Measurements from ENCODE around the gene EPHB6.

The EPHB6 gene

DNA sequence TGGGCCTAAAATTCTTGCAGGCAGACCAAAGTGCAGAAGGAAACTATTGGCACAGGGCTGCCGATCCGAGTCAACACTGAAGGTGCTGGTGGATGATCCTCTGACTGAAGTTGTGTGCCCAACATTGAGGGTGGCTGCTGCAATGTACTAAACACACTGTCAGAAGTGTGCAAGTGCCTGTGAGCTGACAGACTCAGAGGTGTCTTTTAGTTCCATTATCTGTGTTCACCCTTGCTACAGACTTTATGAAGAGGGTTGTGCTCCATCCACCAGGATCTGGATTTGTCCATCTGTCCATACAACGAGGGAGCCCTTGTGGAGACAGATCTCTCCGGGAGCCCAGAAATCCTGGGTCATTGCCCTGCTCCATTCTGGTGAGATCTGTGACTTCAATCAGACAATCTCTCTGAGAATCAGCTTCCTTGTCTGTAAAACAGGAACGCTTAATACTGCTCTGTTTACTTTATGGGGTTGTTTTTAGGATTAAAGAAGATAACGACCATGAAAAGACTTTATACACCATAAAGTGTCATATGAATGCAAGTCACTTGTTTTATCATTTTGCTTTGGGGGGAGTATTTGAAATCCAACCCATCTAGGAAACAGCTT lies 40.2 kb downstream of the EPHB6 start:
- no peaks in the 10 kb centered on the region for H3K9me3 ChIP-seq (ENCODE audit: control insufficient read depth, low read depth, low read length)
- no peaks in the 10 kb centered on the region for H3K36me3 ChIP-seq (ENCODE audit: control insufficient read depth, low read depth, low read length)
- no peak overlapping the region for H3K27ac ChIP-seq (ENCODE audit: low read length)
- no peak overlapping the region for H3K4me3 ChIP-seq (ENCODE audit: low read length)
- H3K4me1 ChIP-seq (ENCODE audit: control insufficient read depth, low read depth, low read length) = peaks cover 3% of the 10 kb centered on the region
- H3K9ac ChIP-seq (ENCODE audit: low read length) = no peak overlapping the region
- H3K27me3 ChIP-seq (ENCODE audit: control insufficient read depth, insufficient read depth, low read length) = no peaks in the 10 kb centered on the region

- no peak overlapping the region for H3K4me3 ChIP-seq (ENCODE audit: low read length)
- no peak overlapping the region for H3K27ac ChIP-seq (ENCODE audit: low read length)
- no peaks in the 10 kb centered on the region for H3K9me3 ChIP-seq (ENCODE audit: control insufficient read depth, low read depth, low read length)
- no peak overlapping the region for H3K9ac ChIP-seq (ENCODE audit: low read length)
- peaks cover 3% of the 10 kb centered on the region for H3K4me1 ChIP-seq (ENCODE audit: control insufficient read depth, low read depth, low read length)
- no peaks in the 10 kb centered on the region for H3K27me3 ChIP-seq (ENCODE audit: control insufficient read depth, insufficient read depth, low read length)
- no peaks in the 10 kb centered on the region for H3K36me3 ChIP-seq (ENCODE audit: control insufficient read depth, low read depth, low read length)
These were observed 41.3 kb downstream of the EPHB6 start for GRCh38 chr7:142896151-142896550.

DNA sequence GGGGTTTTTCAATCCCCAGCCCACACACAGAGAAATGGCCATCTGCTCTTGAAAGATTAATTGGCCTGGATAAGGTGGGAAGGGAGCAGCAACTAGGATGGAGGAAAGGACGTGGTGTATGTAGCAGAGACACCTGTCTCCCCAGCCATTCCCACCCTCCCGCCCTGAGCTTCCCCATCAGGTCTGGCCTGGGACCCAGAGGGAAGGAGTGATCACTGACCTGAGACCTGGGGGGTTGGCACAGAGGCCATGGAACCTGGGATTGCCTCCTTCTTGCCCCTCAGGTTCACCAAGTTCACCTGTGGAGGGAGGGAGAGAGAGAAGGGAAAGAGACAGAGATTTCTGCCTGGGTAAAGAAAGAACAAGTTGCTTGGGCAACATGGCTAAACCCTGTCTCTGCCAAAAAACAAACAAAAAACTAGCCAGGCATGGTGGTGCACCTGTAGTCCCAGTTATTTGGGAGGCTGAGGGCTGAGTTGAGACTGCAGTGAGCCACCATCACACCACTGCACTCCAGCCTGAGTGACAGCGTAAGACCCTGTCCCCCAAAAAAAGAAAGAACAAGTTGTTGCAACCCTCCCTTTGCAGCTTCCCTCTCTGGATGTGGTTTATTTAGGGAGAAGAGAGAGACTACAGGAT lies 42.0 kb downstream of the EPHB6 start:
- no peaks in the 10 kb centered on the region for H3K9me3 ChIP-seq (ENCODE audit: control insufficient read depth, low read depth, low read length)
- H3K4me3 ChIP-seq (ENCODE audit: low read length) = no peak overlapping the region
- H3K27me3 ChIP-seq (ENCODE audit: control insufficient read depth, insufficient read depth, low read length) = no peaks in the 10 kb centered on the region
- peaks cover 3% of the 10 kb centered on the region for H3K4me1 ChIP-seq (ENCODE audit: control insufficient read depth, low read depth, low read length)
- H3K36me3 ChIP-seq (ENCODE audit: control insufficient read depth, low read depth, low read length) = no peaks in the 10 kb centered on the region
- no peak overlapping the region for H3K27ac ChIP-seq (ENCODE audit: low read length)
- no peak overlapping the region for H3K9ac ChIP-seq (ENCODE audit: low read length)

DNA sequence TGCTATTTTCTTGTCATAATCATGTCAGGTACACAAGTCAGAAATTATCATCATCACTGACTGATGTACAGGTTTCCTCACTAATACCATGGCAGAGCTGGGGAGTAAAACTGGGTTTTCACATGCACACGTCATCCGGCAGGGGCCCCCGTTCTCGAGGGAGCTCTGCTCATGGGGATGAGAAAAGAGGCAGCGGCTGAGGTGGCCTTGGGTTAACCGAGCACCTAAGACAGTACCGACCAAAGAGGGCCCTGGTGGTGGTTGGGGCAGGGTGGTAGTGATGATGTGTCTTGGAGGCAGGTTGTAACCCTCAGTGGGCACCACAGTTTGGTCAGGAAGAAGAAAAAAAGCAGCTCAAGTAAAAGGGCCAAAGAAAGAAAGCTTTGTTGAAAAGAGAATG lies 42.8 kb downstream of the EPHB6 start:
- Histone ChIP-seq H3K4me3 (ENCODE audit: low read length) (no peak overlapping the region), H3K27ac (ENCODE audit: low read length) (no peak overlapping the region), H3K9me3 (ENCODE audit: control insufficient read depth, low read depth, low read length) (no peaks in the 10 kb centered on the region), H3K9ac (ENCODE audit: low read length) (no peak overlapping the region), H3K4me1 (ENCODE audit: control insufficient read depth, low read depth, low read length) (peaks cover 3% of the 10 kb centered on the region), H3K36me3 (ENCODE audit: control insufficient read depth, low read depth, low read length) (no peaks in the 10 kb centered on the region), H3K27me3 (ENCODE audit: control insufficient read depth, insufficient read depth, low read length) (no peaks in the 10 kb centered on the region)

DNA sequence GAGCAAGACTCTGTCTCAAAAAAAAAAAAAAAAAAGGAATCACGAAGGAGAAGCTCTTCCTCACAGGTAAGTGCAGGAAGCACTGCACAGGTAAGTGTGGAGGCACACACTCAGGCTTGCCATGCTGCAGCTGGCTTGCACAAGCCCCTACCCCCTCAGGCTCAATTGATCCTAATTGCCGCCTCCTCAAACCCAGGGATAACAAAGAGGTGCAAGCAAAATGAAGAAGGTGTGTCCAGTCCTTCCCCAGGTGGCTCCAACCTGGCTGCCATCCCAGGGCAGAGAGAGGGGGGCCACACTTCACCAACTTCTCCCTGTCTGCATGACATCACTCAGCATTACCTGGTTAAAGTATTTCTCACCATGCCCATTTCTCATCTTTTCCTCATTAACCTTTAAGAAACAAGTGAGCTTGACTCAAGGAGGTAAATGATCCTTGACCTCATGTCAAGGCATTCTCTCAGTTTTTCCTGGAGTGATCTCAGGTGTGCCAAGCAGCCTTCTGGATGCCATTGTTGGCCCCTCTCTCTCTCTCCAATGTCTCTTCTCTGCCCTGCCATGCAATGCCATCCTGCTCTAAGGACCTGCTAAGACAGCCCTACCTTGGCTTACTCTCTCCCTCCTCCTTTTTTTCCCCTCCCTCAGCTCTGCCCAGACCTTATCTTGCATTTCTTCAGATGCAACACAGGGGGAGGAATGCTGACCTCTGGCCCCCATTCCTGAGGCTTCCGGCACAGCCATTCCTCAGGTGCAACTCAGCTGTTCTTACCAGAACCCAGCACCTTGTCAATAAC lies 43.7 kb downstream of the EPHB6 start:
- Histone ChIP-seq H3K27me3 (ENCODE audit: control insufficient read depth, insufficient read depth, low read length) (no peaks in the 10 kb centered on the region), H3K27ac (ENCODE audit: low read length) (no peak overlapping the region), H3K9me3 (ENCODE audit: control insufficient read depth, low read depth, low read length) (no peaks in the 10 kb centered on the region), H3K4me3 (ENCODE audit: low read length) (no peak overlapping the region), H3K36me3 (ENCODE audit: control insufficient read depth, low read depth, low read length) (no peaks in the 10 kb centered on the region), H3K4me1 (ENCODE audit: control insufficient read depth, low read depth, low read length) (peaks cover 3% of the 10 kb centered on the region), H3K9ac (ENCODE audit: low read length) (no peak overlapping the region)

DNA sequence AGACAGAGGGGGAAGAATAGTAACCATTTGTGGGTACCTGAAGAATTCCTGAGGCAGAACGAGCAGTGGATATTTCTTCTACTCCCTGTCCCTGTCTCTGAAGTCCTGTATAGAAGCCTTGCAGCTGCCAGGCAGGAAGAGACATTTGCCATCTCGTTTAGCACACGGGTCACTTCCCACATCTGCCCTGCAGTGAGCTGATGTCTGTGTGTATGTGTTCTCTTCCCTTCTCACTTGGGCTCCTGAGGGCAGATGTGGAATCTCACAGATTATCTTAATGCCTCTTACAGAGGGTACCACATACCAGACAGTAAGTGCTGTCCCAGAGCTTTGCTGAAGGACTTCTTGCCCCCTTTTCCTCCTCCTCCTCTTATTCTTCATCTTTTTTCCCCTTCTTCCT lies 44.8 kb downstream of the EPHB6 start:
- no peak overlapping the region for H3K4me3 ChIP-seq (ENCODE audit: low read length)
- H3K9me3 ChIP-seq (ENCODE audit: control insufficient read depth, low read depth, low read length) = peaks cover 4% of the 10 kb centered on the region

GRCh38 chr7:142901426-142902259 lies 46.8 kb downstream of the EPHB6 start:
- no peak overlapping the region for H3K27ac ChIP-seq (ENCODE audit: low read length)
- H3K9ac ChIP-seq (ENCODE audit: low read length) = no peak overlapping the region
- peaks cover 8% of the 10 kb centered on the region for H3K9me3 ChIP-seq (ENCODE audit: control insufficient read depth, low read depth, low read length)
- H3K36me3 ChIP-seq (ENCODE audit: control insufficient read depth, low read depth, low read length) = no peaks in the 10 kb centered on the region
- H3K4me1 ChIP-seq (ENCODE audit: control insufficient read depth, low read depth, low read length) = peaks cover 3% of the 10 kb centered on the region
- H3K4me3 ChIP-seq (ENCODE audit: low read length) = no peak overlapping the region
- no peaks in the 10 kb centered on the region for H3K27me3 ChIP-seq (ENCODE audit: control insufficient read depth, insufficient read depth, low read length)

More for the DNA sequence above, 44.8 kb downstream of the EPHB6 start:
- no peaks in the 10 kb centered on the region for H3K36me3 ChIP-seq (ENCODE audit: control insufficient read depth, low read depth, low read length)
- no peaks in the 10 kb centered on the region for H3K27me3 ChIP-seq (ENCODE audit: control insufficient read depth, insufficient read depth, low read length)
- no peak overlapping the region for H3K9ac ChIP-seq (ENCODE audit: low read length)
- no peak overlapping the region for H3K27ac ChIP-seq (ENCODE audit: low read length)
- H3K4me1 ChIP-seq (ENCODE audit: control insufficient read depth, low read depth, low read length) = peaks cover 3% of the 10 kb centered on the region

DNA sequence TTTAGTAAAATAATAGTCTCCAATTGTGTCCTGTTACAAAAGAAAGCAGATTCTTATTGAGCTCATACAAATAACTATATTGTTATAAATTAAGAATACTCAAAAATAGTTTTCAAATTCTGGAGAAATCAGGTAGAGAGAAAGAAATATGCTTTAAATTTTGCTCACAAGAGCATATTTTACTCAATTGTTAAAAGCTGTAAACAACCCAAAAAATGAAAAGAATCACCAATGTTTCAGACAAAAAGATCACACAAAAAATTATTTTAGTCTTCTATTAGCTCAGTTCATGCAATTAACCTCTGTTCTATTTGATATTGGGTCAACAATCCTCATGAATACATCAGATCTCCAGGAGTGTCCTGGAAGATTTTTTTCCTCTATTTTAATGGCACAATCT lies 49.3 kb downstream of the EPHB6 start:
- Histone ChIP-seq H3K9me3 (ENCODE audit: control insufficient read depth, low read depth, low read length) (peaks cover 8% of the 10 kb centered on the region), H3K4me3 (ENCODE audit: low read length) (no peak overlapping the region), H3K27ac (ENCODE audit: low read length) (no peak overlapping the region), H3K9ac (ENCODE audit: low read length) (no peak overlapping the region), H3K27me3 (ENCODE audit: control insufficient read depth, insufficient read depth, low read length) (no peaks in the 10 kb centered on the region), H3K4me1 (ENCODE audit: control insufficient read depth, low read depth, low read length) (no peaks in the 10 kb centered on the region), H3K36me3 (ENCODE audit: control insufficient read depth, low read depth, low read length) (no peaks in the 10 kb centered on the region)

DNA sequence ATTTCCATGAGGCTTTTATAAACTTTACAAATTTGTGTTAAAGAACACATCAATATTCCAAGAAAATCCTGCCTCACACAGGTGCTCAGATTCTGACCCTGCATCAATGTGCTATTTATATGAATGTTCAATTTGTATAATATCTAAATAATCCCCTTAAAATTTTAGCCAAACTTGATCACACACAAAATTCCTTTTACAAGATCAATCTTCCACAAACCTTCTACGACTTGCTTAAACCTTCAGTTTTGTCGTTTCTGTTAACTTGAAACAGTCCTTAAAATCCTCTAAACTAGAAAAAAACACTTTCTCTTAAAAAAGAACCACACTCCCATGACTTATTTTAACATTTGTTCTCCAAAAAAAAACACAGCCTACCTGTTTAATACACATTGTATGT lies 50.9 kb downstream of the EPHB6 start:
- Histone ChIP-seq H3K4me1 (ENCODE audit: control insufficient read depth, low read depth, low read length) (no peaks in the 10 kb centered on the region), H3K36me3 (ENCODE audit: control insufficient read depth, low read depth, low read length) (no peaks in the 10 kb centered on the region), H3K9me3 (ENCODE audit: control insufficient read depth, low read depth, low read length) (peaks cover 8% of the 10 kb centered on the region), H3K27ac (ENCODE audit: low read length) (no peak overlapping the region), H3K4me3 (ENCODE audit: low read length) (no peak overlapping the region), H3K27me3 (ENCODE audit: control insufficient read depth, insufficient read depth, low read length) (no peaks in the 10 kb centered on the region), H3K9ac (ENCODE audit: low read length) (no peak overlapping the region)

DNA sequence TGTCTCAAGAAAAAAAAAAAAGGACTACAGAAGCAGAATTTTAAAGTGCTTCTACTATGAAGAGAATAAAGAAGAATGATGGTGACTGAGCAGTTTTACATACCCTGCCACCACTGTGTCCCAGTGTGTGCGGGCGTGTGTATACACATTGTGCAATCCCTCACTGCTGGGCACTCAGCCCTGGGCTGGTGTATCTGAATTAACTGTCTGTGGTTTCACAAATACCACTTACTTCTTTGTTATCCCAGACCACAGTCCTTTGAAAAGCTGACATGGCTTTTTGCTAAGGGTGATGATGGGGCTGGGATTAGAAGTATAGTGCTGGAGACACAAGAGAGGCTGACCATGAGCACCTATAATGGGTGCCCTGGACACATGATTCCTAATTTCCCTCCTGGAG lies 51.8 kb downstream of the EPHB6 start:
- Histone ChIP-seq H3K4me1 (ENCODE audit: control insufficient read depth, low read depth, low read length) (no peaks in the 10 kb centered on the region), H3K36me3 (ENCODE audit: control insufficient read depth, low read depth, low read length) (no peaks in the 10 kb centered on the region), H3K4me3 (ENCODE audit: low read length) (no peak overlapping the region), H3K9ac (ENCODE audit: low read length) (no peak overlapping the region), H3K27me3 (ENCODE audit: control insufficient read depth, insufficient read depth, low read length) (no peaks in the 10 kb centered on the region), H3K9me3 (ENCODE audit: control insufficient read depth, low read depth, low read length) (peaks cover 8% of the 10 kb centered on the region), H3K27ac (ENCODE audit: low read length) (no peak overlapping the region)

- Histone ChIP-seq H3K4me3 (ENCODE audit: low read length) (no peak overlapping the region), H3K27me3 (ENCODE audit: control insufficient read depth, insufficient read depth, low read length) (no peaks in the 10 kb centered on the region), H3K36me3 (ENCODE audit: control insufficient read depth, low read depth, low read length) (no peaks in the 10 kb centered on the region), H3K4me1 (ENCODE audit: control insufficient read depth, low read depth, low read length) (no peaks in the 10 kb centered on the region), H3K27ac (ENCODE audit: low read length) (no peak overlapping the region), H3K9ac (ENCODE audit: low read length) (no peak overlapping the region), H3K9me3 (ENCODE audit: control insufficient read depth, low read depth, low read length) (peaks cover 8% of the 10 kb centered on the region)
These were observed 53.4 kb downstream of the EPHB6 start for GRCh38 chr7:142908290-142908689.

Data from iPS-18a (cell line).